GM21528 (cell line): ENCODE data around the gene PLCB1.
"Not testable (repeated sequence)": the region's sequence is repeated elsewhere in the genome, so short reads cannot be mapped to it uniquely, and the experiment has no call there.

Experiments
- ATAC-seq: cut with Tn5 transposase; IDR thresholded peaks from one replicate; pipeline ENCODE4 v1.9.1; 2021; ENCODE audit warnings: mild to moderate bottlenecking, moderate library complexity; ENCODE audit not compliant: unreplicated experiment, low FRiP score

Gene PLCB1

GRCh38 chr20:8154638-8155037, 22.6 kb downstream of the PLCB1 start:
- no peak for ATAC-seq

GRCh38 chr20:8155229-8155628, 23.2 kb downstream of the PLCB1 start:
- no peak for ATAC-seq

GRCh38 chr20:8155812-8156211, 23.7 kb downstream of the PLCB1 start:
- ATAC-seq: no peak

DNA sequence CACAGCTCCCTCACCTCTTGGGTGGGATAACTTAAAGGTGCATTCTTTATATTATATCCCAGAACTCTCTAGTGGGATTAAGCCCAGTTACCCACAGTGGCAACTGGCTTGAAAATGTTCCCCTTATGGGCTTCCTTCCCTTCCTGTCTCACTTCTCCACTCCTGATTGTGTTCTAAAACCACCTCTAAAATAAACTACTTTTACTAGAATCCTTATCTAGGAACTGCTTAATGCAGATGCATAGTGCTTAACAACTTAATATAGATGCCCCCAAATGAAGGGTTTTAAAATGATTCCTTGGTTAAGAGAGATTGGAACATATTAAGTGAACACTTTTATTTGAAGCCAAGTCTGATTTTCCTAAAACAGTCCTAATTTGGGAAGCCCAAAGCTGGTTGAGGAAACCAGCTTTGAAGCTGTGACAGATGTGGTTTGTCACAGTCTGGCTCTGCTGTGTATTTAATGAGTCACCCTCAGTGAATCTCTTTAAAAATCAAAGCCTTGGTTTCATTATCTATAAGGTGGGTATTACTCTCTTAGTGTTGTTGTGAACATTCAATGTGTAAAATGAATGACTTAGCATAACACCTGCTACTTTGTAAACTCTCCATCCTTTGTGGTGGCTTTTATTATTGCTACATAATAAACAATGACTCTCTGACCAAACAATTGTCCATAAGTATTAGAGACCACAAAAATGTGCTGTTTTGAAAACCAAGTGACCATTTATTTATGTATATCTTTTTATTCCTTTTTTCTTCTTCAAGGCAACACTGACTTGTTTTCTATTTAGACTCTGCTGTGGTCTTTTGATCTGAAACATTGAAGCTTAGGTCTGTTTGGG, 24.4 kb downstream of the PLCB1 start:
- ATAC-seq: no peak

- ATAC-seq: not testable (repeated sequence)
These were observed 27.2 kb downstream of the PLCB1 start for GRCh38 chr20:8159217-8159616.

- ATAC-seq: no peak
These were observed 29.4 kb downstream of the PLCB1 start for GRCh38 chr20:8161264-8162071.

DNA sequence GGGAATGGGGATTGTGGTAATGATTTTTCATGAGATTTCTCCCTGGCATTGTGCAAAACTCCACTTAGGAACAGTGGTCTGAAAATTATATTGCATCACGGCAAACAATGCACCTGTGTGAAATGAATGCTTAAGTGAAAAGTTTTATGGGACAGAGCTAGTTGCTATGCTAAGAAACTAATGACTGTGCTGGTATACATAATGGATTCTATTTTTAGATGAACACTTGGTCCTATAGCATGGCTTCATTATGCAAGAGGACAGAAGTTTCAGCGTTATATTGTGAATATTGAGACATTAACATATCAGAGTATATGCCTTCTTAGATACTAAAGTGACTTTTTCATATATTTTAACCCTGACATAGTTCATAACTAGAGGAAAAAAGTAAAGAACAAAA, 30.5 kb downstream of the PLCB1 start:
- no peak for ATAC-seq

DNA sequence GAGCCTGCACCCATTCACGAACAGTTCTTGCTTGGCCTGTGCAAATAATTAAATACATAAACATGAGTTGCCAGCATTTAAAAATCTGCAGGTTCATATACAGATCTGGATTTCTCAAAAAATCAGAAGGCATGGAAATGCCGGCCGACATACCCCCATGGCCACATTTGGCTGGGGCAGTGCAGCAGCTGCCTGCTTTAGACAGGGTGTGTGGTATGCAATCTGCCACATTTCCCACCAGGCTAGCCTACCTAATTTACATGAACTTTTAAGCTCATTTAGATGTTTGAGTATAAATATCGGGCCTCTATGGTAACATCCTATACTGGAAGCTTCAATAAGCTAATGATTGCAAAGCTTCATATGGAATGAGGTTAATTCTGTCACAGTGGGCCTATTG, 31.5 kb downstream of the PLCB1 start:
- no peak for ATAC-seq

GRCh38 chr20:8166730-8167129, 34.7 kb downstream of the PLCB1 start:
- ATAC-seq: no peak

DNA sequence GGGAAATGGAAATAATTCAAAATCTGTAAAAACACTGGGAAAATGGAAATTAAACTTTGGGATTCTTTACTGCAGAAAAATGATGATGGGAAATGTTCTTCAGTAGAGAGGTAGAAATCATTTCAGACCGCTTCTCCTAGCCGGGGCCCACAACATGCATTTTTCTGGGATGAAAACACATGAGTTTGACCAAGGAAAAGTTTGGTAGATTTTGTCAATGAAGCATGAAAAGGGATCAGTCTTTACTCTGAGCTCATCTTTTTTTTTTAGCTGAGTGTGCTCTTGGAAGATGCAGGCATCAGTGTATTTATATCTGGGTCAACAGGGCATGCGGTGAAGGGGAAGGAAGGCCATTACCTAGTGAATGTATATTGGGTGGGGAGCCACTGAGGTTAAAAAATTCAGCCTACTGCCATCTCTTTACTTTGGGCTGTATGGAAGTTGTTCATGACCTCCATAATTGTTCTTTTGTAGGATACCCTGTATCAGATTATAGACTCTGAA, 36.8 kb downstream of the PLCB1 start:
- ATAC-seq: no peak

DNA sequence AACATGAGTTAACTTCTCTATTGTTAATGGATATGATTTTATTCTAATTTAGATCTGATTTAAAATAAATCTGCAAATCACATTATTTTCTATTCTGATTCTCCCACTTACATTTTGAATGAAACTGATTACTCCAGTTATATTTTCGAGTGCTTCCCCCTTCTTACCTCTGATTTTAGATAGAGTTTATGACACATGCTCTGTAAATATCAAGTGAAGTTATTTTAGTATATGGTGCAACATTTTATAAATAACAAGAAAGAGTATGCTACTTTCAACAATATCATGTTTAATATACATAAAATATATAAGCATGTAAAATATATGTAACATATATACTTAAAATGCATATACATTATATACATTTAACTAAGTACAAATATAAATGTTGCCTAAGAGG, 38.9 kb downstream of the PLCB1 start:
- ATAC-seq: no peak

DNA sequence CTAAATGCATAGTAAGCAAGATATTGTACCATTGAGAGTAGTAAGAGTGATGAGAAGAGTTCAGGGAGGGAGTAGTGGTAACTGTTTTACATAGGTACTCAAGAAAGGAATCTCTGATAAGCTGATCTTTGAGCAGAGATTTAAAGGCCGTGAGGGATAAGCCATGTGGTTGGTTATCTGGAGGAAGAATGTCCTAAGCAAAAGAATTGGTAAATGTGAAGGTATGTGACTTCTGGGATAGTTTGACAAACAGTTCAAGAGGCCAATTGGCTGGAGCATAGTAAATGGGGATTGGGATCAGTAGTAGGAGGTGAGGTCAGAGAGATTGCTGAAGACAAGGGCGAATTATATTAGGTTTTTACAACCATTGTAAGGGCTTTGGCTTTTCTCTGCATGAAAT, 40.1 kb downstream of the PLCB1 start:
- no peak for ATAC-seq

- ATAC-seq: no peak
These were observed 43.9 kb downstream of the PLCB1 start for GRCh38 chr20:8175741-8176675.

DNA sequence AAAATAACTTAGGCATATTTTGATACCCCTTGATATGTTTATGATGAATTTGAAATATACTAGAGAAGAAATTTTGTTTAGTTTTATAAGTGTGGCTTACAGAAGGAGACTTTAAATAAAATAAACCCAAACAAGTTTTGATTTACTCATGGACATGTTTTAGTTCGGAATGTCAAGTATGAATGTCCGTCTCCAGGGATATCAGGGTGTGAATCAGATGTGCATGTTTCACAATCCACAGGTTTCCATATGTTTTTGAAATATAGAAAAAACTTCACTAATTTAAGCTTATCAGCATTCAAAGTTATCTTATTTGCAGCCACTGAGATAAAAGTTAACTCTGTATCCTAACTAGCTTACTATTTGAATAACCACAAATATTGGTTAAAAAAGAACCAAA, 51.5 kb downstream of the PLCB1 start:
- no peak for ATAC-seq

DNA sequence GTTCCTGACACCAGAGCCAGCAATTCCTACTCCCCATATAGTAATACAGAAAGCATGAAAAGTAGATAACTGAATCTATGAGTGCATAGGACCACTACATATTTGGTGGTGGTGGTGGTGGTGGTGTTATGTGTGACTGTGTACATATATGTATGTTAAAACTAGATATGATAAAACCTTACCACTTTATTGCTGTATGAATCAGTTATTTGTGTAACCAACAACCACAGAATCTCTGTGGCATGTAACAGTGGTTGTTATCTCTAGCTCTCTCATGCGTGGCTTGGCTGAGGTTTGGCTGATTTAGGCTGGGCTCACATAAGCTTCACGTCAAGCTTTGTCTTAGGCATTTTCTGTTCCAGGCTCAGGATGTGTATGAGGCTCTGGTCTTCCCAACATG, 55.7 kb downstream of the PLCB1 start:
- ATAC-seq: no peak

DNA sequence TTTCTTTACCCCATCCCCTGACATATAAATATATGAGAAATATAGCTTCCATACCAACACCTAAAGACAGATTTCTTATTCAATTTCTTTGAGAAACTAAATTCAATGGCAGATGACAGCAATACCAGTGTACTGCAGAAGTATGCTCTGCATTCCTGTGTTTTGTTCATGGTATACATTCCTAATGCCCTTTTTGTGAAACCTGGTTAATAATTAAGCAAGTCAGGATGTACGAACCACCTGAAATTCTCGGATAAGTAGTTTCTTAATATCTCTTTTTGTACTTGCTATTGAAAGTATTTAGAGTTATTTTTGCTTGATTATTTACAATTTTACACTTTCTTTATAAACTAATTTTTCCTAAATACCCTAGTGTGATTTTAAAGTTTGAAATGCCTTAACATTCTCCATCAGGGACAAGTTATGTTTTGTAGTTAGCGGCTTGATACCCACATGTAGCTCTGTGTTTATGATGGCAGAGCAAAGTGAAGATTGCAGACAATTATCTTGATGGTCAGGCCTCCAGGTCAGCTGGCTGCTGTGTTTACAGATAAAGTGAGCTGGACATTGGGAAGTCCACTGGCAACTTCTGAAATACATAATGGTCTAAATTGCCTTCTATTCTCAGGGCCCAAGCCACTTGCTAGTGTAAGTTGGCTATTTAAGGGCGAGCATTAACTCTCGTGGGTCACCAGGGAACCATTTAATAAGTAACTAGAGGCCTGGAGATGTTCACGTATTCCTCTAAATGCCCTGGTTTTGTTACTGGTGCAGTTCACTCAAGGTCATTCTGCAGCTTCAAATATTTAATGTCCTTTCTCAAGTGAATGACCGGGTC, 58.2 kb downstream of the PLCB1 start:
- no peak for ATAC-seq

DNA sequence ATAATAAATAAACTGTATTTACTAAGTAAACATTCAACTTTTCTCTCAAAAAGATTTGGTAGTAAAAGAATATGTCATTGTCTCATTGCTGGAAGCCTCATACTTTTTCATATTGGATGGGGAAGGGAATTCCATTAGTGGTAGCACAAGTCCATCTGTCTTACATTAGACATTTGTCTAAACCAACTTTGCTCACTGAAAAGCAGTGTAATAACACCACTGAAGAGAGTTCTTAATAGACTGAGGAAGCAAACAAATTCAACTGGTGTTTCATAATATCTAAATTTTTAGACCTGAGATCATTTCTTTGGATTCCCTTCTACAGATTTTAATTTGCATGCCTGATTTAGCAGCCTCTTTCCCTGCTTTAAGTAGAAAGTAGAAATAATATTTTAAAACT, 62.7 kb downstream of the PLCB1 start:
- no peak for ATAC-seq

GRCh38 chr20:8196096-8196495, 64.0 kb downstream of the PLCB1 start:
- no peak for ATAC-seq

GRCh38 chr20:8200220-8200619, 68.2 kb downstream of the PLCB1 start:
- ATAC-seq: no peak

GRCh38 chr20:8203366-8203765, 71.3 kb downstream of the PLCB1 start:
- ATAC-seq: no peak
